IMR-90 (cell line): Measurements from ENCODE around the gene CCDC152. TPM values are rescaled to one million over a fixed set of nuclear protein-coding genes. Genes with fewer than 3 reads are reported as not detected.

ENCODE experiments used
- ATAC-seq: fragments of 200-7000 bp; cut with Tn5 transposase; 2 replicates; pipeline ENCODE4 v1.9.1; 2020; ENCODE audit warnings: low read depth, mild to moderate bottlenecking, moderate library complexity
- BruUV-seq: library from RNA; stranded (reverse); fragments of 400-500 nt; replicated peaks from 2 replicates; lab custom pipeline; 2021; lab: Mats Ljungman, UMichigan
- CTCF ChIA-PET: fragments of 300-600 bp; formaldehyde crosslinking; extraction: SDS; loops from one replicate; lab custom pipeline; 2021; ENCODE audit warnings: antibody characterized with exemption; lab: Yijun Ruan, JAX
- POLR2A ChIA-PET: fragments of 300-600 bp; sonication (Branson Sonifier 250); formaldehyde crosslinking; loops from one replicate; lab custom pipeline; 2022; ENCODE audit warnings: antibody characterized with exemption; ENCODE audit not compliant: unreplicated experiment; lab: Charles Lee
- DNase-seq: peaks from one replicate; pipeline ENCODE4 v3.0.0; 2013
- H2AFZ ChIP-seq: replicated peaks from 2 replicates; pipeline ENCODE3; 2013; ENCODE audit warnings: low read length, mild to moderate bottlenecking; ENCODE audit not compliant: poor library complexity
- H2AK5ac ChIP-seq: 2 replicates; pipeline ENCODE4 v1.6.1; 2013; ENCODE audit warnings: low read depth, low read length, inconsistent platforms
- H2AK9ac ChIP-seq: replicated peaks from 2 replicates; pipeline ENCODE3; 2013; ENCODE audit warnings: mild to moderate bottlenecking, low read depth, low read length, moderate library complexity; ENCODE audit not compliant: poor library complexity
- H2BK120ac ChIP-seq: 2 replicates; pipeline ENCODE4 v1.6.1; 2013; ENCODE audit warnings: low read depth, low read length, inconsistent platforms
- H2BK15ac ChIP-seq: 3 replicates; pipeline ENCODE4 v1.6.1; 2013; ENCODE audit warnings: low read depth, low read length, inconsistent platforms
- H2BK20ac ChIP-seq: 2 replicates; pipeline ENCODE4 v1.6.1; 2013; ENCODE audit warnings: low read depth, mild to moderate bottlenecking, inconsistent platforms, low read length, moderate library complexity
- H2BK5ac ChIP-seq: 2 replicates; pipeline ENCODE4 v1.6.1; 2013; ENCODE audit warnings: mild to moderate bottlenecking, low read depth, low read length, inconsistent platforms; ENCODE audit not compliant: poor library complexity, severe bottlenecking
- H3K14ac ChIP-seq: replicated peaks from 2 replicates; pipeline ENCODE4 v1.6.1; 2013; ENCODE audit warnings: low read depth, low read length, inconsistent platforms
- H3K18ac ChIP-seq: 2 replicates; pipeline ENCODE4 v1.6.1; 2013; ENCODE audit warnings: low read depth, low read length, control low read depth
- H3K23ac ChIP-seq: 2 replicates; pipeline ENCODE4 v1.6.1; 2013; ENCODE audit warnings: low read depth, low read length, inconsistent platforms
- H3K27ac ChIP-seq: 2 replicates; pipeline ENCODE4 v1.5.1; 2013; ENCODE audit warnings: mild to moderate bottlenecking, control low read depth, low read length; ENCODE audit not compliant: insufficient read depth
- H3K27me3 ChIP-seq: 2 replicates; pipeline ENCODE4 v1.6.1; 2013; ENCODE audit warnings: low read length; ENCODE audit not compliant: control insufficient read depth, insufficient read depth
- H3K36me3 ChIP-seq: 2 replicates; pipeline ENCODE4 v1.6.1; 2013; ENCODE audit warnings: low read length, mixed read lengths; ENCODE audit not compliant: control insufficient read depth, insufficient read depth
- H3K4ac ChIP-seq: 2 replicates; pipeline ENCODE4 v1.6.1; 2013; ENCODE audit warnings: low read depth, low read length, inconsistent platforms
- H3K4me1 ChIP-seq: 2 replicates; pipeline ENCODE4 v1.6.1; 2013; ENCODE audit warnings: low read length, mixed read lengths; ENCODE audit not compliant: control insufficient read depth, insufficient read depth
- H3K4me2 ChIP-seq: 2 replicates; pipeline ENCODE4 v1.6.1; 2013; ENCODE audit warnings: low read depth, mild to moderate bottlenecking, control low read depth, low read length, moderate library complexity
- H3K4me3 ChIP-seq: 2 replicates; pipeline ENCODE4 v1.5.1; 2013; ENCODE audit warnings: low read depth, mild to moderate bottlenecking, control low read depth, low read length, moderate library complexity; ENCODE audit not compliant: insufficient read depth
- H3K56ac ChIP-seq: 2 replicates; pipeline ENCODE4 v1.6.1; 2013; ENCODE audit warnings: low read length, inconsistent platforms; ENCODE audit not compliant: insufficient read depth; ENCODE audit errors: extremely low read depth
- H3K79me1 ChIP-seq, 2 experiments: 2 replicates each; pipeline ENCODE4 v1.6.1; 2013; ENCODE audit warnings: low read length in 2 of 2, inconsistent platforms in 1 of 2, low read depth in 1 of 2
- H3K9ac ChIP-seq: 2 replicates; pipeline ENCODE4 v1.6.1; 2013; ENCODE audit warnings: low read depth, low read length, control low read depth
- H3K9me1 ChIP-seq: 2 replicates; pipeline ENCODE4 v1.6.1; 2013; ENCODE audit warnings: low read length, inconsistent platforms; ENCODE audit not compliant: insufficient read depth
- H3K9me3 ChIP-seq: 2 replicates; pipeline ENCODE4 v1.6.1; 2013; ENCODE audit warnings: low read length; ENCODE audit not compliant: control insufficient read depth, insufficient read depth
- H4K20me1 ChIP-seq: 2 replicates; pipeline ENCODE4 v1.6.1; 2013; ENCODE audit warnings: low read length, inconsistent platforms; ENCODE audit not compliant: insufficient read depth
- H4K5ac ChIP-seq: 2 replicates; pipeline ENCODE4 v1.6.1; 2013; ENCODE audit warnings: mild to moderate bottlenecking, low read depth, low read length, control low read depth
- H4K8ac ChIP-seq, 2 experiments: 2 replicates each; pipeline ENCODE4 v1.6.1; 2013; ENCODE audit warnings: low read depth in 2 of 2, low read length in 2 of 2, control low read depth in 1 of 2, inconsistent platforms in 1 of 2
- H4K91ac ChIP-seq: 2 replicates; pipeline ENCODE4 v1.6.1; 2013; ENCODE audit warnings: low read depth, low read length, inconsistent platforms; ENCODE audit not compliant: insufficient read depth
- BHLHE40 ChIP-seq: fragments of 150-350 bp; IDR thresholded peaks from 2 replicates; pipeline ENCODE4 v1.6.1; 2016; ENCODE audit warnings: mild to moderate bottlenecking, low read depth, low read length
- CEBPB ChIP-seq: IDR thresholded peaks from 2 replicates; pipeline ENCODE4 v1.6.1; 2012; ENCODE audit warnings: low read depth, low read length, improper control_type of control experiment
- CHD1 ChIP-seq: IDR thresholded peaks from 2 replicates; pipeline ENCODE4 v1.6.1; 2012; ENCODE audit warnings: low read depth, low read length, improper control_type of control experiment
- FOS ChIP-seq: fragments of 150-350 bp; IDR thresholded peaks from 2 replicates; pipeline ENCODE4 v1.6.1; 2016; ENCODE audit warnings: low read depth, low read length
- MAFK ChIP-seq: IDR thresholded peaks from 2 replicates; pipeline ENCODE4 v1.6.1; 2012; ENCODE audit warnings: low read depth, low read length, improper control_type of control experiment
- MAZ ChIP-seq: IDR thresholded peaks from 2 replicates; pipeline ENCODE4 v1.6.1; 2012; ENCODE audit warnings: low read depth, mild to moderate bottlenecking, low read length, improper control_type of control experiment, moderate library complexity, borderline replicate concordance
- MXI1 ChIP-seq: IDR thresholded peaks from 2 replicates; pipeline ENCODE4 v1.6.1; 2012; ENCODE audit warnings: low read depth, mild to moderate bottlenecking, low read length, moderate library complexity, borderline replicate concordance
- NFE2L2 ChIP-seq: fragments of 150-350 bp; IDR thresholded peaks from 2 replicates; pipeline ENCODE4 v1.6.1; 2016; ENCODE audit warnings: low read depth, mild to moderate bottlenecking, low read length
- POLR2A ChIP-seq: IDR thresholded peaks from 2 replicates; pipeline ENCODE4 v1.6.1; 2012; ENCODE audit warnings: mild to moderate bottlenecking, low read depth, low read length
- RAD21 ChIP-seq: IDR thresholded peaks from 2 replicates; pipeline ENCODE4 v1.6.1; 2012; ENCODE audit warnings: low read length, improper control_type of control experiment
- RCOR1 ChIP-seq: IDR thresholded peaks from 2 replicates; pipeline ENCODE4 v1.6.1; 2012; ENCODE audit warnings: mild to moderate bottlenecking, low read length, improper control_type of control experiment; ENCODE audit not compliant: insufficient replicate concordance
- RFX5 ChIP-seq: IDR thresholded peaks from 2 replicates; pipeline ENCODE4 v1.8.0; 2012; ENCODE audit warnings: low read depth, mild to moderate bottlenecking, low read length, moderate library complexity
- SMC3 ChIP-seq: fragments of 150-350 bp; IDR thresholded peaks from 2 replicates; pipeline ENCODE4 v1.6.1; 2016; ENCODE audit warnings: low read depth, mild to moderate bottlenecking, antibody characterized with exemption, low read length, moderate library complexity
- WGBS, 2 experiments: methylation state at CpG; one replicate each; pipeline versions ENCODE4 v1.1.5 to v1.1.7; 2013; ENCODE audit warnings: missing lambda C conversion rate in 2 of 2; ENCODE audit not compliant: insufficient read length in 1 of 2; ENCODE audit errors: extremely low coverage in 2 of 2; 5-methylcytosine and 5-hydroxymethylcytosine counted together
- dilution Hi-C: fragments of 300-500 bp; cut with HindIII; formaldehyde crosslinking; loops from one replicate; pipeline ENCODE4 v1.14.3; 2018; ENCODE audit warnings: low sequenced_read_pairs; ENCODE audit not compliant: unreplicated experiment
- in situ Hi-C: fragments of 300-500 bp; cut with MboI; formaldehyde crosslinking; loops from 3 replicates; pipeline ENCODE4 v1.14.3; 2019; ENCODE audit warnings: low sequenced_read_pairs, inconsistent platforms, mixed read lengths
- intact Hi-C: fragments of 100-400 bp; cut with micrococcal nuclease; formaldehyde crosslinking; loops from 2 replicates; pipeline ENCODE4 v1.10.0; 2022
- polyA plus RNA-seq, 3 experiments: library from polyadenylated mRNA; depleted of rRNA; stranded (reverse); fragments of >200 nt; gene quantifications; 2 replicates each; pipeline ENCODE4 v1.2.3, GENCODE V29; 2012; ENCODE audit warnings: low replicate concordance in 1 of 3
- total RNA-seq: library from RNA; depleted of rRNA; stranded (reverse); fragments of >200 nt; gene quantifications from 2 replicates; pipeline ENCODE4 v1.2.3, GENCODE V29; 2012
- TF ChIP-seq, protein P1 (sequence below): conservative IDR thresholded peaks from 2 replicates; pipeline ENCODE4 v1.5.1; 2012; ENCODE audit warnings: mild to moderate bottlenecking, low read depth, low read length, improper control_type of control experiment
- TF ChIP-seq, protein P2 (sequence below): fragments of 150-350 bp; IDR thresholded peaks from 2 replicates; pipeline ENCODE4 v1.6.1; 2017; ENCODE audit warnings: mild to moderate bottlenecking, antibody characterized with exemption, low read length, low read depth
- TF ChIP-seq, protein P3 (sequence below): fragments of 150-350 bp; IDR thresholded peaks from 2 replicates; pipeline ENCODE4 v1.6.1; 2016; ENCODE audit warnings: low read depth, mild to moderate bottlenecking, low read length, moderate library complexity, borderline replicate concordance

The CCDC152 gene
- total and polyA plus RNA-seq, 2 of the 4 experiments (the other 2 are of a cell fraction): 0.87 to 0.90 TPM

DNA sequence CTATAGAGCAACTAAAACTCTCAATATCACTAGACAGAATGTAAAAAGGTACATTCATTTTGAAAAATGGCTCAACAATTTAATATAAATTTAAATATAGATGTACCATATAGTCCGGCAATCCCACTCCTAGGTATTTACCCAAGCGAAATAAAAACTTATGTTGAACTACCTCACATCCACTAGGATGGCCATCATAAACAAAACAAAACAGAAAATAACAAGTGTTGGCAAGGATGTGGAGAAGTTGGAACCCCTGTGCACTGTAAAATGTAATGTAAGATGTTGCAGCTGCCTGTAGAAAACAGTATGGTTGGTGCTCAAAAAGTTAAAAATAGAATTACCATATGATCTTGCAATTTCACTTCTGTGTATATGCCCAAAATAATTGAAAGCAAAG lies 91.9 kb downstream of the CCDC152 start:
- H3K4me3 ChIP-seq: no peak overlapping the region
- H3K14ac ChIP-seq: no peak overlapping the region
- no peak overlapping the region for H3K27ac ChIP-seq

More for the DNA sequence above, 91.9 kb downstream of the CCDC152 start:
- Histone ChIP-seq H3K4me1 (no peaks in the 10 kb centered on the region), H2AK9ac (no peak overlapping the region), H3K9me1 (no peaks in the 10 kb centered on the region), H2AFZ (no peak overlapping the region), H3K4me2 (no peak overlapping the region), H4K5ac (no peak overlapping the region), H3K23ac (no peak overlapping the region), H3K9me3 (no peaks in the 10 kb centered on the region), H3K27me3 (no peaks in the 10 kb centered on the region), H2AK5ac (no peak overlapping the region), H3K56ac (no peak overlapping the region), H2BK120ac (no peak overlapping the region), H4K91ac (no peak overlapping the region), H3K4ac (no peak overlapping the region), H3K79me1 (no peaks in the 10 kb centered on the region), H2BK5ac (no peak overlapping the region), H2BK15ac (no peak overlapping the region), H3K9ac (no peak overlapping the region), H3K18ac (no peak overlapping the region), H3K36me3 (no peaks in the 10 kb centered on the region), H4K8ac (no peak overlapping the region), H4K20me1 (no peaks in the 10 kb centered on the region), H2BK20ac (no peak overlapping the region)
- BruUV-seq: no TSS peak
- ChIA-PET POLR2A (no interaction called here), CTCF (no interaction called here)
- in situ Hi-C loops (no loop called here), intact Hi-C loops (no loop called here), dilution Hi-C loops (no loop called here)
- ATAC-seq (no peak), DNase-seq (no peak)
- WGBS, 2 experiments: no CpG with 5 or more reads among the region's 2 CpGs
- TF ChIP-seq CEBPB (no peak), MAFK (no peak), MXI1 (no peak), POLR2A (no peak), BHLHE40 (no peak), FOS (no peak), RFX5 (no peak), NFE2L2 (no peak), RCOR1 (no peak), MAZ (no peak), CHD1 (no peak), RAD21 (no peak), SMC3 (no peak)
- TF ChIP-seq, protein P1, sequence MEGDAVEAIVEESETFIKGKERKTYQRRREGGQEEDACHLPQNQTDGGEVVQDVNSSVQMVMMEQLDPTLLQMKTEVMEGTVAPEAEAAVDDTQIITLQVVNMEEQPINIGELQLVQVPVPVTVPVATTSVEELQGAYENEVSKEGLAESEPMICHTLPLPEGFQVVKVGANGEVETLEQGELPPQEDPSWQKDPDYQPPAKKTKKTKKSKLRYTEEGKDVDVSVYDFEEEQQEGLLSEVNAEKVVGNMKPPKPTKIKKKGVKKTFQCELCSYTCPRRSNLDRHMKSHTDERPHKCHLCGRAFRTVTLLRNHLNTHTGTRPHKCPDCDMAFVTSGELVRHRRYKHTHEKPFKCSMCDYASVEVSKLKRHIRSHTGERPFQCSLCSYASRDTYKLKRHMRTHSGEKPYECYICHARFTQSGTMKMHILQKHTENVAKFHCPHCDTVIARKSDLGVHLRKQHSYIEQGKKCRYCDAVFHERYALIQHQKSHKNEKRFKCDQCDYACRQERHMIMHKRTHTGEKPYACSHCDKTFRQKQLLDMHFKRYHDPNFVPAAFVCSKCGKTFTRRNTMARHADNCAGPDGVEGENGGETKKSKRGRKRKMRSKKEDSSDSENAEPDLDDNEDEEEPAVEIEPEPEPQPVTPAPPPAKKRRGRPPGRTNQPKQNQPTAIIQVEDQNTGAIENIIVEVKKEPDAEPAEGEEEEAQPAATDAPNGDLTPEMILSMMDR: no peak
- TF ChIP-seq, protein P2, sequence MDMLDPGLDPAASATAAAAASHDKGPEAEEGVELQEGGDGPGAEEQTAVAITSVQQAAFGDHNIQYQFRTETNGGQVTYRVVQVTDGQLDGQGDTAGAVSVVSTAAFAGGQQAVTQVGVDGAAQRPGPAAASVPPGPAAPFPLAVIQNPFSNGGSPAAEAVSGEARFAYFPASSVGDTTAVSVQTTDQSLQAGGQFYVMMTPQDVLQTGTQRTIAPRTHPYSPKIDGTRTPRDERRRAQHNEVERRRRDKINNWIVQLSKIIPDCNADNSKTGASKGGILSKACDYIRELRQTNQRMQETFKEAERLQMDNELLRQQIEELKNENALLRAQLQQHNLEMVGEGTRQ: no peak
- TF ChIP-seq, protein P3, sequence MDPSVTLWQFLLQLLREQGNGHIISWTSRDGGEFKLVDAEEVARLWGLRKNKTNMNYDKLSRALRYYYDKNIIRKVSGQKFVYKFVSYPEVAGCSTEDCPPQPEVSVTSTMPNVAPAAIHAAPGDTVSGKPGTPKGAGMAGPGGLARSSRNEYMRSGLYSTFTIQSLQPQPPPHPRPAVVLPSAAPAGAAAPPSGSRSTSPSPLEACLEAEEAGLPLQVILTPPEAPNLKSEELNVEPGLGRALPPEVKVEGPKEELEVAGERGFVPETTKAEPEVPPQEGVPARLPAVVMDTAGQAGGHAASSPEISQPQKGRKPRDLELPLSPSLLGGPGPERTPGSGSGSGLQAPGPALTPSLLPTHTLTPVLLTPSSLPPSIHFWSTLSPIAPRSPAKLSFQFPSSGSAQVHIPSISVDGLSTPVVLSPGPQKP: no peak
